Diencephalon (tissue), 1 donor: ENCODE data around the gene COMT. TPM values are rescaled to one million over a fixed set of nuclear protein-coding genes. Genes with fewer than 3 reads are reported as not detected.

Source experiments
- total RNA-seq: library from RNA; depleted of rRNA; stranded (reverse); fragments of >200 nt; gene quantifications from one replicate; pipeline ENCODE4 v1.2.3, GENCODE V29; 2014

COMT gene
- total RNA-seq, result 46.6 TPM

DNA sequence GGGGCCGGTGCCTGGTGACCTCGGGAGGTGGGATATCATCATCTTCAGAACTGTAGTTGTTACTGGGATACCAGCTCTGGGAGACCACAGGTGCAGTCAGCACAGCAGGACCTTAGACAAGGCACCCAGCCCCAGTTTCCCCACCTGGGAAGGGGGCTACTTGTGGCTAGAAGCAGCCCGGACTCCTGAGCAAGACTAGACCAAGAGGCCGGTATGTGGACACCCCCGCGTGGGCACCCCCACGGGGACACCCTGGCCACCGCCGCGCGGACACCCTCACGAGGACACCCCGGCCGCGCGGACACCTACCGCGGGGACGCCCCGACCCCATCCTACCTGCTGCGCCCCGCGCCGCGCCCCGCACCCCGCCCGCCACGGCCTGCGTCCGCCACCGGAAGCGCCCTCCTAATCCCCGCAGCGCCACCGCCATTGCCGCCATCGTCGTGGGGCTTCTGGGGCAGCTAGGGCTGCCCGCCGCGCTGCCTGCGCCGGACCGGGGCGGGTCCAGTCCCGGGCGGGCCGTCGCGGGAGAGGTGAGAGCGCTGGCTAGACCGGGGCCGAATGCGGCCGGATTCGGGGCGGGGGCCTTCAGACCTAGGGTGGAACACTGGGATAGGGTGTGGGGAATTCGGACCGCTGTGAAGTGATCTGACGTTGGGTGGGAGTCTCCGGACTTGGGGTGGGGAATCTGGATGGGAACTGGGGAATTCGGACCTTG is at the start of gene COMT, which contains the start of gene TXNRD2:
Gene COMT (plus strand): TSS at position 408 of the 718 bp plus-strand sequence. CDS start 20,755 bp downstream, outside the sequence.
Gene TXNRD2 (minus strand): TSS at position 454 of the 718 bp plus-strand sequence. CDS start 15 bp downstream, at position 439.

DNA sequence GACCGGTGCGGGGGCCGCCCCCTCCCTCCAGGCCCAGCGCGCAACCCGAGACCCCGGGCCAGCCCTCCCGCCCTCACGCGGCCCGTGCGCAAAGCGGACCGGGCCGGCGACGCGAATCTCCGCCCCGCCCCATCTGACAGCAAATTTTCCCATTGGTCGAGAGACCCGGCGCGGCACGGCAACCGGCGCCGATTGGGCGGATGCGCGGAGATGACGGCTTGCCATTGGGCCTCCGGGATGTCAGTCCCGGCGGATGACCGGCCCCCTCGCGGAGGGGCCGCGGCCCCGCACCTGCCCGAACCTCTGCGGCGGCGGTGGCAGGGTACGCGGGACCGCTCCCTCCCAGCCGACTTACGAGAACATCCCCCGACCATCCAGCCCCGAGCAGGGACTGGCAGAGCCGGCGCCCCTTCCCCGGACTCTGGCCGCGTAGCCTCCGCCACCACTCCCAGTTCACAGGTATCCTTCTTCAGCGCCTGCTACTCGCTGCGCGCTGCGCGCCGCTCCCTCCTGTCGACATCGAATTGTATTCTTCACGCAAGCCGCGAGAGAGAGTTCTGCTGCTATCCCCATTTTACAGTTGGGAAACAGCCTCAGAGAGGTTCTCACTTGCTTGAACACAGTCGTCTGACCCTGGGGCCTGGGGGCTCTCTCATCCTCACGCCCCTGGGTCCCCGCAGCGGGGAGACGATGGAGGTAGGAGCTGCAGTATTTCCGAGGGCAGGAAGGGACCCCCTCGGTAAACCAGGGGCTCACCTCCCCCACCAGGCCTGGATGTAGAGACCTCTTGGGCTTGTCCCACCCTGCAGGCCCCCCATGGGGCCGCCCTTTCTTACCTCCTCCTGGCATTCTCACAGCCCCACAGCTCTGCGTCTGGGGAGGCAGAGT is 75.4 kb downstream of the COMT start, which contains the start of gene ARVCF:
Gene ARVCF (minus strand): TSS at position 90 of the 888 bp plus-strand sequence. CDS start 26,029 bp downstream, outside the sequence.

Other genes with a start within 250 kb of the COMT start
- gene SEPTIN5, start 227.3 kb upstream of the COMT start, total RNA-seq, result 178 TPM
- 16.8 TPM for gene GP1BB, start 218.2 kb upstream of the COMT start, total RNA-seq
- not detected for gene TBX1, start 181.0 kb upstream of the COMT start, total RNA-seq
- 2.5 TPM for gene GNB1L, start 86.9 kb upstream of the COMT start, total RNA-seq
- gene RTL10, start 86.9 kb upstream of the COMT start, total RNA-seq, result 17.5 TPM
- gene TXNRD2, start within 50 bp of the COMT start, total RNA-seq, result 14.1 TPM
- 57.9 TPM for gene ARVCF, start 75.1 kb downstream of the COMT start, total RNA-seq
- gene TANGO2, start 79.3 kb downstream of the COMT start, total RNA-seq, result 12.5 TPM
- 31.6 TPM for gene DGCR8, start 138.5 kb downstream of the COMT start, total RNA-seq
- 144 TPM for gene RANBP1, start 174.3 kb downstream of the COMT start, total RNA-seq
- 29.3 TPM for gene TRMT2A, start 175.5 kb downstream of the COMT start, total RNA-seq
- 5.5 TPM for gene ZDHHC8, start 190.0 kb downstream of the COMT start, total RNA-seq
- 1.2 TPM for gene CCDC188, start 209.3 kb downstream of the COMT start, total RNA-seq